Urothelium cell line (cell line): ENCODE results near the gene CCDC148.

Source experiments
- DNase-seq: peaks from one replicate; pipeline ENCODE4 v3.0.0; 2011; ENCODE audit warnings: low spot score, mixed read lengths
- FAIRE-seq: peaks from 2 replicates; lab custom pipeline; 2011; peaks lifted over from hg19 to GRCh38; lab: Jason Lieb, UNC

Gene CCDC148

GRCh38 chr2:158456309-158457066 lies at the start of gene CCDC148, which contains the start of gene PKP4:
CCDC148 (minus strand) TSS chr2:158456753; CDS start chr2:158456439, 314 bp downstream.
PKP4 (plus strand) TSS chr2:158456952; CDS start chr2:158533185, 76,233 bp downstream.
- FAIRE-seq = peak; percentile 73
- peak; percentile 97 for DNase-seq

- DNase-seq = no peak
- FAIRE-seq = no peak
These were observed 48.9 kb upstream of the CCDC148 start for GRCh38 chr2:158505448-158505934.

- FAIRE-seq (no peak), DNase-seq (no peak)
These were observed 47.5 kb upstream of the CCDC148 start for GRCh38 chr2:158504088-158504487.

GRCh38 chr2:158502974-158503373 lies 46.4 kb upstream of the CCDC148 start:
- no peak for FAIRE-seq

GRCh38 chr2:158501301-158501700 lies 44.7 kb upstream of the CCDC148 start:
- FAIRE-seq (no peak), DNase-seq (no peak)

More at GRCh38 chr2:158502974-158503373, 46.4 kb upstream of the CCDC148 start:
- DNase-seq = peak; percentile 14

GRCh38 chr2:158500333-158500732 lies 43.8 kb upstream of the CCDC148 start:
- FAIRE-seq (no peak), DNase-seq (no peak)

- DNase-seq (no peak), FAIRE-seq (no peak)
These were observed 42.8 kb upstream of the CCDC148 start for GRCh38 chr2:158499383-158499782.

- DNase-seq = no peak
- FAIRE-seq = no peak
These were observed 42.2 kb upstream of the CCDC148 start for GRCh38 chr2:158498749-158499136.

- DNase-seq (no peak), FAIRE-seq (no peak)
These were observed 41.6 kb upstream of the CCDC148 start for GRCh38 chr2:158498043-158498748.

- no peak for DNase-seq
- FAIRE-seq = no peak
These were observed 40.9 kb upstream of the CCDC148 start for GRCh38 chr2:158497486-158497885.

GRCh38 chr2:158496986-158497385 lies 40.4 kb upstream of the CCDC148 start:
- FAIRE-seq (no peak), DNase-seq (no peak)

- DNase-seq (no peak), FAIRE-seq (no peak)
These were observed 38.6 kb upstream of the CCDC148 start for GRCh38 chr2:158495175-158495574.

- FAIRE-seq = no peak
- DNase-seq = no peak
These were observed 36.9 kb upstream of the CCDC148 start for GRCh38 chr2:158493458-158493857.

GRCh38 chr2:158491072-158491471 lies 34.5 kb upstream of the CCDC148 start:
- DNase-seq (no peak), FAIRE-seq (peak; percentile 61)

GRCh38 chr2:158489366-158490112 lies 33.0 kb upstream of the CCDC148 start:
- DNase-seq = no peak
- FAIRE-seq = no peak

GRCh38 chr2:158488442-158489216 lies 32.1 kb upstream of the CCDC148 start:
- no peak for FAIRE-seq
- no peak for DNase-seq

GRCh38 chr2:158487419-158487818 lies 30.9 kb upstream of the CCDC148 start:
- no peak for FAIRE-seq
- no peak for DNase-seq

GRCh38 chr2:158486970-158487325 lies 30.4 kb upstream of the CCDC148 start:
- DNase-seq = no peak
- FAIRE-seq = no peak

- no peak for DNase-seq
- no peak for FAIRE-seq
These were observed 29.8 kb upstream of the CCDC148 start for GRCh38 chr2:158486150-158486969.
